ENCODE measurements around the gene PIK3CB. TPM values are rescaled to one million over a fixed set of nuclear protein-coding genes. Genes with fewer than 3 reads are reported as not detected.

The PIK3CB gene
- polyA plus RNA-seq, 1 of the 3 experiments (the other 2 are of a cell fraction), result 6.8 TPM

- WGBS (ENCODE audit: low lambda C conversion rate), result 95% methylated on average over 2 of the region's 2 CpGs
- no peaks in the 10 kb centered on the region for H3K27me3 ChIP-seq (ENCODE audit: insufficient read depth)
- H3K4me3 ChIP-seq (ENCODE audit: low read depth in 2 of 2, low read length in 1 of 2), result no peak overlapping the region
- no peak overlapping the region for H3K9ac ChIP-seq
- no peaks in the 10 kb centered on the region for H3K9me2 ChIP-seq
- H3K9me3 ChIP-seq, result no peaks in the 10 kb centered on the region
- H3F3A ChIP-seq (replicated peaks; ENCODE audit: insufficient read depth), result no peaks in the 10 kb centered on the region
- no peaks in the 10 kb centered on the region for H3K4me1 ChIP-seq (ENCODE audit: control insufficient read depth in 1 of 2, insufficient read depth in 2 of 2, low read depth in 1 of 2, low read length in 1 of 2)
- H3K4me2 ChIP-seq, result no peak overlapping the region
- ChIA-PET CTCF (interaction anchor here (1.2 kb wide), 1 partner anchor 258 kb away, joined by 4 read pairs; no protein-coding TSS in a partner anchor), POLR2A (no interaction called here)
- DNase-seq, result no peak
- peaks cover 14 to 31% of the 10 kb centered on the region in 2 experiments for H3K36me3 ChIP-seq (replicated peaks in 1 of 2; ENCODE audit: control insufficient read depth in 1 of 2, insufficient read depth in 2 of 2, low read length in 1 of 2)
- H3K79me2 ChIP-seq (ENCODE audit: insufficient read depth), result no peaks in the 10 kb centered on the region
- no peak for TF ChIP-seq MAX (IDR thresholded peaks at IDR 0.05; ENCODE audit: low read depth)
- no peak for TF ChIP-seq CTCF (IDR thresholded peaks at IDR 0.05)
- TF ChIP-seq EP300 (IDR thresholded peaks at IDR 0.05; ENCODE audit: borderline replicate concordance in 1 of 2, low read depth in 1 of 2, low read length in 1 of 2), result no peak
- no peak for TF ChIP-seq RXRA (IDR thresholded peaks at IDR 0.05; ENCODE audit: borderline replicate concordance, low read depth)
- no peak for TF ChIP-seq ELF1 (IDR thresholded peaks at IDR 0.05)
- no peak for TF ChIP-seq TEAD4 (IDR thresholded peaks at IDR 0.05; ENCODE audit: borderline replicate concordance, insufficient read depth)
- no peak for TF ChIP-seq TAF1 (IDR thresholded peaks at IDR 0.05; ENCODE audit: borderline replicate concordance, low read depth, low read length)
- TF ChIP-seq RCOR1 (IDR thresholded peaks at IDR 0.05; ENCODE audit: low read length), result no peak
- no peak for TF ChIP-seq MEF2A (IDR thresholded peaks at IDR 0.05; ENCODE audit: borderline replicate concordance, low read depth)
- no peak for TF ChIP-seq YY1 (IDR thresholded peaks at IDR 0.05; ENCODE audit: low read depth)
- no peak for TF ChIP-seq USF1 (IDR thresholded peaks at IDR 0.05; ENCODE audit: borderline replicate concordance, low read depth)
- TF ChIP-seq NFIC (IDR thresholded peaks at IDR 0.05; ENCODE audit: borderline replicate concordance), result no peak
- TF ChIP-seq GATA2 (CRISPR knock-in tag; IDR thresholded peaks at IDR 0.05), result no peak
- TF ChIP-seq SIN3A (IDR thresholded peaks at IDR 0.05; ENCODE audit: borderline replicate concordance, low read depth, low read length), result no peak
- H4K20me1 ChIP-seq (ENCODE audit: insufficient read depth), result no peaks in the 10 kb centered on the region
- no peak overlapping the region for H3K27ac ChIP-seq (ENCODE audit: low read depth in 2 of 2, low read length in 1 of 2)
- no peak overlapping the region for H2AFZ ChIP-seq (ENCODE audit: low read depth)
These were observed 177.2 kb downstream of the PIK3CB start for GRCh38 chr3:138657508-138657907.

GRCh38 chr3:138653567-138653966, 181.2 kb downstream of the PIK3CB start:
- Histone ChIP-seq H4K20me1 (ENCODE audit: insufficient read depth) (no peaks in the 10 kb centered on the region), H3K79me2 (ENCODE audit: insufficient read depth) (no peaks in the 10 kb centered on the region), H3K4me1 (ENCODE audit: control insufficient read depth in 1 of 2, insufficient read depth in 2 of 2, low read depth in 1 of 2, low read length in 1 of 2) (no peaks in the 10 kb centered on the region), H3K4me3 (ENCODE audit: low read depth in 2 of 2, low read length in 1 of 2) (no peak overlapping the region), H3K9ac (no peak overlapping the region), H3F3A (replicated peaks; ENCODE audit: insufficient read depth) (no peaks in the 10 kb centered on the region), H3K9me2 (no peaks in the 10 kb centered on the region), H3K27ac (ENCODE audit: low read depth in 2 of 2, low read length in 1 of 2) (no peak overlapping the region), H3K9me3 (no peaks in the 10 kb centered on the region), H3K36me3 (replicated peaks in 1 of 2; ENCODE audit: control insufficient read depth in 1 of 2, insufficient read depth in 2 of 2, low read length in 1 of 2) (peaks cover 31 to 33% of the 10 kb centered on the region in 2 experiments), H3K27me3 (ENCODE audit: insufficient read depth) (no peaks in the 10 kb centered on the region), H3K4me2 (no peak overlapping the region), H2AFZ (ENCODE audit: low read depth) (no peak overlapping the region)
- DNase-seq, result peak; percentile 11
- POLR2A ChIA-PET, result no interaction called here
- CTCF ChIA-PET, result interaction anchor here (1.1 to 1.9 kb wide), 2 partner anchors 59 to 262 kb away, joined by 4 to 5 read pairs; no protein-coding TSS in a partner anchor
- TF ChIP-seq ELF1 (IDR thresholded peaks at IDR 0.05) (no peak), ZBTB33 (IDR thresholded peaks at IDR 0.05; ENCODE audit: borderline replicate concordance, low read depth) (no peak), CTCF (IDR thresholded peaks at IDR 0.05) (no peak), REST (IDR thresholded peaks at IDR 0.05; ENCODE audit: low read depth, low read length) (no peak), RFX5 (IDR thresholded peaks at IDR 0.05; ENCODE audit: low read length) (no peak), NFIC (IDR thresholded peaks at IDR 0.05; ENCODE audit: borderline replicate concordance) (peak; percentile 67)
